CD4-positive, alpha-beta memory T cell (primary cell): ENCODE data around the gene FAM237A. TPM values are rescaled to one million over a fixed set of nuclear protein-coding genes. Genes with fewer than 3 reads are reported as not detected.

Source experiments
- polyA plus RNA-seq, 2 donors: library from polyadenylated mRNA; unstranded; fragments of 300-500 nt; fragmentation: Illumina TruSeq; gene quantifications; one replicate each; pipeline ENCODE4 v1.2.3, GENCODE V29; 2021
- total RNA-seq, 2 experiments: library from RNA; stranded (reverse); gene quantifications; one replicate each; pipeline ENCODE4 v1.2.3, GENCODE V29; 2021

The FAM237A gene
- total and polyA plus RNA-seq, 4 experiments from 2014 or later = not detected

Other genes with a start within 250 kb of the FAM237A start
- 10 to 100 TPM; 28.1 to 31.3 TPM for gene ADAM23, start 199.0 kb upstream of the FAM237A start, total RNA-seq
- gene ADAM23, start 199.0 kb upstream of the FAM237A start, polyA plus RNA-seq = 1 to 10 TPM; 2.9 to 8.8 TPM
- gene DYTN, start 75.9 kb downstream of the FAM237A start, total RNA-seq = not detected
- not detected for gene DYTN, start 75.9 kb downstream of the FAM237A start, polyA plus RNA-seq
- gene MDH1B, start 122.8 kb downstream of the FAM237A start, total RNA-seq = under 1 TPM in 1 of 2 experiments, not detected in 1; 0.17 TPM
- gene MDH1B, start 122.8 kb downstream of the FAM237A start, polyA plus RNA-seq = under 1 TPM in 1 of 2 donors, not detected in 1; 0.44 TPM
- 10 to 100 TPM; 23.0 to 23.4 TPM for gene FASTKD2, start 123.1 kb downstream of the FAM237A start, total RNA-seq
- gene FASTKD2, start 123.1 kb downstream of the FAM237A start, polyA plus RNA-seq = 10 to 100 TPM; 23.6 to 26.2 TPM